Colon (tissue), 2 donors: ENCODE data around the gene SAPCD2.
"Not testable (repeated sequence)": the region's sequence is repeated elsewhere in the genome, so short reads cannot be mapped to it uniquely, and the experiment has no call there.

Experiments used
- FAIRE-seq: peaks from 2 replicates; lab custom pipeline; 2012; peaks lifted over from hg19 to GRCh38; lab: Jason Lieb, UNC
- donor health status: control.
- donor health status: control.

Gene SAPCD2, protein sequence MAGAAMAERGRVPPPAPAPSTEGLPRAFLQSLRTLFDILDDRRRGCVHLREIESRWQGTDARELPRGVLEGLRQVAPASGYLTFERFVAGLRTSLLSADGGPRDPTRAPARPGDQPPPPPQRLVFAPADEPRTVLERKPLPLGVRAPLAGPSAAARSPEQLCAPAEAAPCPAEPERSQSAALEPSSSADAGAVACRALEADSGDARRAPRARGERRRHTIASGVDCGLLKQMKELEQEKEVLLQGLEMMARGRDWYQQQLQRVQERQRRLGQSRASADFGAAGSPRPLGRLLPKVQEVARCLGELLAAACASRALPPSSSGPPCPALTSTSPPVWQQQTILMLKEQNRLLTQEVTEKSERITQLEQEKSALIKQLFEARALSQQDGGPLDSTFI

GRCh38 chr9:137070201-137070905, at the start of gene SAPCD2:
Gene SAPCD2, minus strand, starts transcription at chr9:137070557. Its CDS starts 97 bp downstream, at chr9:137070460.
- no peak for FAIRE-seq

DNA sequence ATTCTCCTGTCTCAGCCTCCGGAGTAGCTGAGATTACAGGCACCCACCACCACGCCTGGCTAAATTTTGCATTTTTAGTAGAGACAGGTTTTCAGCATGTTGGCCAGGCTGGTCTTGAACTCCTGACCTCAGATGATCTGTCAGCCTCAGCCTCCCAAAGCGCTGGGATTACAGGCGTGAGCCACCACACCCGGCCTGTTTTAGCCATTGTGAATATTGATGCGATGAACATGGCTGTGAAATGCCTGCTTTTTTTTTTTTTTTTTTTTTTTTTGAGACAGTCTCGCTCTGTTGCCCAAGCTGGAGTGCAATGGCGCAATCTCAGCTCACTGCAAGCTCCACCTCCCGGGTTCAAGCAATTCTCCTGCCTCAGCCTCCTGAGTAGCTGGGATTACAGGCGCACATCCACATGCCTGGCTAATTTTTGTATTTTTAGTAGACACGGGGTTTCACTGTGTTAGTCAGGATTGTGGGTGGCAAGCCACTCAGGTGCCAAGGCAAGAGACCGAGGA, 47.8 kb upstream of the SAPCD2 start:
- FAIRE-seq: not testable (repeated sequence)

DNA sequence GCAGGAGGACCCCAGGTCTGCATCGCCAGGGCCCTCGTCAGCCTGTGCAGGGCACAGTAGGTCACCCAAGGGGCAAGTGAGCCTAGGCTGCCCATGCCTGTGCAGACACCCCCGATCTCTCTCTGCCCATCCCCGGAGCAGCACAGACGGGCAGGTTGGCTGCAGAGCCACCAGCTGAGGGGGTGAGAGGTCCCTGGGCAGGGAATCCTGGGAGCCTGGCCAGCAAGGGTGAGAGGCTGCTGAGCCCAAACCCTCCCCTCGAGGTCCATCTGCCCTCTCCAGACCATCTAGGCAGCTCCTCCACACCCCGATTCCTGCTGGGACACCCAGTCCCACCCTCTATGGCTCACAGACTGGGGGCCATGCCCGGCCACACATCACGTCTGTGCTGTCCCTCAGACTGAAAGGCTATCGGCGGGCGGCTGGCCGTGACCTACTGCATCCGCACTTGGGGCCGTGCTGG, 46.9 kb upstream of the SAPCD2 start:
- no peak for FAIRE-seq

GRCh38 chr9:137116728-137117127, 46.4 kb upstream of the SAPCD2 start:
- FAIRE-seq: no peak

GRCh38 chr9:137116027-137116507, 45.7 kb upstream of the SAPCD2 start:
- no peak for FAIRE-seq

DNA sequence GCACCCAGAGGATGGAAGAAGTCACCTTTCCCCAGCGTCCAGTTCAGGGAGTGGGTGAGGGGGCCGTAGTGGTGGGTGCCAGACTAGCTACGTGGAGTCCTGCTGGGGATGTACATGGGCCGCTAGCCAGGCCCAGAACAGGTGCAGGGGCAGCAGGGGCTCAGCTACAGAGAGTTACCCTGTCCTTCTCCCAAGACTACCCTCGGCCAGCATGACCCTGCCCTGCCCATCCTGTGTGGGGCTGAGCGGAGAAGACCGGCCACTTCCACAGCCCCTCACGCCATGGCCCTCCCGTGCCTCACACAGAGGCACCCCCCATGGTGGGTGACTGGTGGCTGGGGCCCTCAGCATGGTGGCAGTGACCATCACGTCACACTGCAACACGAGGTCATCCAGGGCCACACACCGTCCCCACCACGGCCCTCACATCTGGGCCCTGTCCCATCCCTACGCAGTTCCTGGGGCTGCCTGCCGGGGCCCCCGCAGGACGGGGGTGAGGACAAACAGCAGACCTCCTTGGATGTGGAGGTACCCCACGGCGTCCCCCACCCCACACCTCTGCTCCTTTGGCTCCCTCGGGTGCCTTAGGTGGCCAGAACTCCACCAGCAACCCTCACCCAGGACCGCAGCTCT, 45.2 kb upstream of the SAPCD2 start:
- no peak for FAIRE-seq

DNA sequence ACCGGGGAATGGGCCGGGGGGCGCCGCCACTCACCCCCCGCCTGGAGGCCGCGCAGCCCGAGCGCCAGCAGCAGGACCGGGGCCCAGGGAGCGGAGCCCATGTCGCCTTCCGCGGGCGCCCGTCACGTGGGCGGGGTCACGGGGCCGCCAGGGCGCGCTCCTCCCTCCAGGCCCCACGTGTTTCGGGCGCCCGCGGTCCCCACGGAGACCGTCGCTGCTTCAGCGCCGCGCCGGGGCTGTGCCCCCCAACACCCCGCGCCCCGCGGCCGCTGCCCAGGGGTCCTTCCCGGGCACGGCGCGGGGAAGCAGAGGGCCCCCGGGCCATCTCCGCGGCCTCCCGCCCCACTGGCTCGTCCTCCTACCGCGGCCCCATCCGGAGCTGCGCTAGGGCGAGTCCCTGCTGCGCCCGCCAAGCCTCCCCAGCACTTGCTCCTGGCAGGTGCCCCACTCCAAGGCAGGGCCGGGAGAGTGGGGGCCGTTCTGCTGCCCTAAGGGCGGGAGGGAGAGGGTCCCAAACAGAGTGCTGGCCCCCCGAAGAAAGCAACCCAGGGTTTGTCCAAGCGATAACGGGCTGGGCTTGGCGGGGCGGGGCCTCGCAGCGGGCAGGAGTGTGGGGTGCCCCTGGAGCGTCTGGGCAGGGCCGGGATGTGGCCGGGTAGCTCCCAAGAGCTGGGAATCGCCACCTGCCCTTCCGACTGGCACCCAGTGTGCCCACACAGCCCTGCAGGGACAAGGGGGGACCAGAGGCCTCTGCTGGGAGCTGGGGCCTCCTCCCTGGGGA, 44.4 kb upstream of the SAPCD2 start, which contains the start of gene DPP7:
Gene DPP7, minus strand, starts transcription at position 121 of the 781 bp plus-strand sequence. Its CDS starts 20 bp downstream, at position 101.
- no peak for FAIRE-seq

DNA sequence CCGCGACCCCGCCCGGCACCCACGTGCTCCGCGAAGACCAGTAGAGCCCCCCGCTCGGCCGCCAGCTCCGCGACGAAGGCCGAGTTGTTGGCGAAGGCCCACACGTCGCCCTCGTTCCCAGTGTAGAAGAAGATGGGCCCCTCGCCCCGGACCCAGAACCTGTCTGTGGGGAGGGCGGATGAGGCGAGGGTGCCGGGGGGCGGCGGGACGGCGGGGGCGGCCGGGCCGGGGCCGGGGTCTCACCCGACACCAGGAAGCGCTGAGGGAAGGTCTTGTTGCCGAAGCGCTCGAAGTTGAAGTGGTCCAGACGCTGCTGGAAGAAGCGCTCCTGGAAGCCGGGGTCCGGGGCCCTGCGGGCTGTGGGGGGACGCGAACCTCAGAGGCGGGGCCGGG, 43.9 kb upstream of the SAPCD2 start:
- FAIRE-seq: no peak

DNA sequence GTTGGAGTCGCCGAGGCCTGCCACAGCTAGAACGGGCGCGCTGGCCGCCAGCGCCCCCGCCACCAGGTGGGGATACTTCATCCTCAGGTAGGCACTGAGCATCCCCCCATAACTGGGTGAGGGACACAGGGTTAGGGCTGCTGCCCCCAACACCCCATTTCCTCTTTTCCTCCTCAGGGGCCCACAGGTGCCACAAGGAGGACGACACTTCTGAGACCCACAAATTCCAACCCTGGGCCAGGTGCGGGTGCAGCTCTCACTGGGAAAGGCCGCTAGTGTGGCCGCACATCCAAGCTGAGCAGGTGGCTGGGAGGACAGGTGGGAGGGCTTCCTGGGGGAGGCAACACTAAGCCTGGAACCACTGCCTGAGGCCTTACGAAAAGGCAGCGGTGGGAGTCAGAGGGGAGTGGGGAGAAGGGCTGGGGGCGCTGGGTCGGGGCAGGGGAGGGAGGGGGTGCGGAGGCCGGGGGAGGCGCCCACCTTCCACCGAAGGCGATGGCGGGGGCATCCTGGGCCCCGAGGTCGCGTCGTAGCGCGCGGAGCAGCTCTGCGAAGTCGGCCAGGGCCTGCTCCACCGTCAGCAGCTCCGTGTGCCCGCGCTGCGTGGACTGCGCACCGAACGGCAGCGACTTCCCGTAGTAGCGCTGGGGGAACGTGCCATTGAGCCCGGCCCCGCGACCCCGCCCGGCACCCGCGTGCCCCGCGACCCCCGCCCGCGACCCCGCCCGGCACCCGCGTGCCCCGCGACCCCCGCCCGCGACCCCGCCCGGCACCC, 43.2 kb upstream of the SAPCD2 start:
- FAIRE-seq: no peak

GRCh38 chr9:137112564-137113384, 42.4 kb upstream of the SAPCD2 start:
- FAIRE-seq: no peak

GRCh38 chr9:137111788-137112563, 41.6 kb upstream of the SAPCD2 start:
- no peak for FAIRE-seq

- FAIRE-seq: no peak
Observed at GRCh38 chr9:137110911-137111787, 40.8 kb upstream of the SAPCD2 start.

DNA sequence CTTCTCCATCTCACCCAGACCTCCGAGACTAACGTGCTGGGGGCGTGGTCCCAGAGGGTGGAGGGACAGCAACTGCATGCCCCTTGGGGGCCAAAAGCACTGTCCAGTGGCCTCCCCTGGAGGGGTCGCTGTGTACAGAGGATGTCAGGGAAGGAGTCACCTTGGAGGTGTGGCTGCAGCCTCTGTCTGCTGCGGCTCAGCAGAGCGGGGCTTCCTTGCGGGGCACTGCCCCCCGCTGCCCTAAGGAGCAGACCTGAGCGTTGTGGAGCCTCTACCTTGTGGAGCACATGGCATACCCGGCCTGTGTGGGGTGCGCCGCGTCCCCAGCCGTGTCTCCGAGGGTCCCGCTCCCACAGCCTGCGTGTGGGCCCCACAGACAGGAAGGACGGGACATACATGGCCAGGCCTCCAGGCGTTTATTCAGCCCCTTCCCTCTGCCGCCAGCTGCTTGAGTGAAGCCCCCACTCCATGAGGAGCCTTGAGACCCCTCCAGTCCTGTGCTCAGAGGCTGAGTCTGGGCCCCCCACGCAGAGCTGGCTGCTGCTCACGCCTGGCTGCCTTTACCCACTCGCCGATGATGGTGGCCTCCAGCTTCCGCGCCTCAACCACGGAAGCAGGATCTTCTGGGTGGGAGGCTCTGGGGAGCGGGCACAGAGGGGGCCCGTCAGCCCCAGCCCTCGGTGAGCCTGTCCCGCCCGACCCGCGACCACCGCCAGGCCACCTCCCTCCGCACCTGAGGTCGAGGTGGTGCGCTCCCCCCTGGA, 40.0 kb upstream of the SAPCD2 start:
- FAIRE-seq: no peak

- FAIRE-seq: no peak
Observed at GRCh38 chr9:137109250-137110146, 39.1 kb upstream of the SAPCD2 start.

- no peak for FAIRE-seq
Observed at GRCh38 chr9:137108608-137109249, 38.4 kb upstream of the SAPCD2 start.

DNA sequence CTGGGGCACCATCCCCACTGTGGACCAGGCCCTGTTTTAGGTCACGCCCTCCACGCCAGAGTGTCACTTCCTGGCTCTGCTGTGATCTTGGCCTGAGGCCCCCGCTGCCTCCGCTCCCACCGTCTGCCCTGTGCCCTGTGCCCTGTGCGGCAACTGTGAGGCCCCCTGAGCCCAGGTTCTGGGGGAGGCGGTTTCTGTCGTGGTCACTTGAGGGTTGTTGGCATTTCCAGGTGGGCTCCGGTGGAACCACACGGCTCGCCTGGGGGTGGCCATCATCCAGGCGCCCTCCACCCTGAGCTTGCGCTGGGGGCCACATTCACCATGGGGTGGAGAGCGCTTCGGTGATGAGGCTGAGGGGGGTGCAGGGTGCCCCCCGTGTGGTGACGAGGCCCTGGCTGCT, 37.6 kb upstream of the SAPCD2 start:
- no peak for FAIRE-seq
